Endothelial cell of umbilical vein (primary cell): Measurements from ENCODE around the gene MTFR1L. TPM values are rescaled to one million over a fixed set of nuclear protein-coding genes. Genes with fewer than 3 reads are reported as not detected.

ENCODE experiments used
- BruUV-seq: library from RNA; stranded (reverse); fragments of 400-500 nt; replicated peaks from 2 replicates; lab custom pipeline; 2021; lab: Mats Ljungman, UMichigan
- CTCF ChIA-PET: fragments of 300-600, 350-600 bp; sonication (Branson Sonifier 250); formaldehyde crosslinking; loops from one replicate; lab custom pipeline; 2021; ENCODE audit warnings: antibody characterized with exemption, inconsistent platforms; lab: Charles Lee
- POLR2A ChIA-PET: fragments of 300-600, 350-600 bp; sonication (Branson Sonifier 250); formaldehyde crosslinking; loops from one replicate; lab custom pipeline; 2021; ENCODE audit warnings: antibody characterized with exemption, inconsistent platforms; lab: Charles Lee
- DNase-seq: peaks from one replicate; pipeline ENCODE4 v3.0.0-alpha.2; 2011; ENCODE audit warnings: low read depth, low spot score
- FAIRE-seq: peaks from 2 replicates; lab custom pipeline; 2011; peaks lifted over from hg19 to GRCh38; lab: Jason Lieb, UNC
- H2AFZ ChIP-seq: 2 replicates; pipeline ENCODE4 v1.6.0; 2012; ENCODE audit warnings: low read depth, low read length, control low read depth, inconsistent platforms
- H3K27ac ChIP-seq: 2 replicates; pipeline ENCODE4 v1.5.1; 2011; ENCODE audit warnings: low read depth, mild to moderate bottlenecking, control low read depth, low read length, moderate library complexity; ENCODE audit not compliant: insufficient read depth
- H3K27me3 ChIP-seq, 2 experiments: 2 replicates each; pipeline versions ENCODE4 v1.6.0 to v1.6.1; 2011; ENCODE audit warnings: low read length in 2 of 2, mixed read lengths in 1 of 2; ENCODE audit not compliant: control insufficient read depth in 2 of 2, insufficient read depth in 2 of 2
- H3K36me3 ChIP-seq, 2 experiments: 2 replicates in 1 of 2; 3 replicates in 1 of 2; pipeline ENCODE4 v1.5.1; 2011; ENCODE audit warnings: low read length in 2 of 2, mild to moderate bottlenecking in 1 of 2, moderate library complexity in 1 of 2; ENCODE audit not compliant: control insufficient read depth in 2 of 2, insufficient read depth in 2 of 2; ENCODE audit errors: extremely low read depth in 1 of 2
- H3K4me1 ChIP-seq: 3 replicates; pipeline ENCODE4 v1.5.1; 2011; ENCODE audit warnings: mild to moderate bottlenecking, low read length; ENCODE audit not compliant: control insufficient read depth, insufficient read depth; ENCODE audit errors: extremely low read depth
- H3K4me2 ChIP-seq: 2 replicates; pipeline ENCODE4 v1.6.1; 2011; ENCODE audit warnings: low read length, control low read depth, mixed read lengths; ENCODE audit not compliant: insufficient read depth
- H3K4me3 ChIP-seq, 3 experiments: fragments of 200-600 bp in 1 of 3; sonication (generic), shearing (Covaris generic) in 1 of 3; replicated peaks in 1 of 3; 2 replicates each; pipeline ENCODE4 v1.5.1; 2011 to 2016; ENCODE audit warnings: control low read depth in 3 of 3, low read length in 3 of 3, mild to moderate bottlenecking in 2 of 3, inconsistent platforms in 1 of 3, low read depth in 1 of 3, moderate library complexity in 1 of 3; ENCODE audit not compliant: insufficient read depth in 1 of 3
- H3K79me2 ChIP-seq: 2 replicates; pipeline ENCODE4 v1.6.0; 2012; ENCODE audit warnings: low read length, inconsistent platforms; ENCODE audit not compliant: control insufficient read depth, insufficient read depth
- H3K9ac ChIP-seq: replicated peaks from 2 replicates; pipeline ENCODE3; 2011; ENCODE audit warnings: low read length, control low read depth; ENCODE audit not compliant: insufficient read depth; ENCODE audit errors: extremely low read depth
- H3K9me1 ChIP-seq: replicated peaks from 3 replicates; pipeline ENCODE4 v1.6.0; 2011; ENCODE audit warnings: mild to moderate bottlenecking, low read length; ENCODE audit not compliant: control insufficient read depth, insufficient read depth; ENCODE audit errors: extremely low read depth
- H3K9me3 ChIP-seq: replicated peaks from 2 replicates; pipeline ENCODE4 v1.5.1; 2012; ENCODE audit warnings: low read length, inconsistent platforms; ENCODE audit not compliant: control insufficient read depth, insufficient read depth
- H4K20me1 ChIP-seq: replicated peaks from 2 replicates; pipeline ENCODE3; 2011; ENCODE audit warnings: mild to moderate bottlenecking, low read length; ENCODE audit not compliant: control insufficient read depth, insufficient read depth; ENCODE audit errors: extremely low read depth
- EZH2 ChIP-seq: IDR thresholded peaks from 2 replicates; pipeline ENCODE4 v1.6.1; 2012; ENCODE audit warnings: borderline replicate concordance, low read depth, mild to moderate bottlenecking, moderate library complexity, low read length, inconsistent platforms; ENCODE audit not compliant: severe bottlenecking
- FOS ChIP-seq: IDR thresholded peaks from 2 replicates; pipeline ENCODE4 v1.6.1; 2011; ENCODE audit warnings: mild to moderate bottlenecking, low read length, moderate library complexity, borderline replicate concordance; ENCODE audit not compliant: insufficient read depth
- GATA2 ChIP-seq: IDR thresholded peaks from 2 replicates; pipeline ENCODE4 v1.7.0; 2011; ENCODE audit warnings: low read depth, mild to moderate bottlenecking, moderate library complexity, mixed read lengths, low read length; ENCODE audit not compliant: insufficient read length, insufficient read depth
- JUN ChIP-seq: IDR thresholded peaks from 2 replicates; pipeline ENCODE4 v1.6.1; 2011; ENCODE audit warnings: borderline replicate concordance, low read depth; ENCODE audit not compliant: insufficient read length, insufficient read depth
- MAX ChIP-seq: IDR thresholded peaks from 2 replicates; pipeline ENCODE4 v1.6.1; 2011; ENCODE audit not compliant: insufficient read depth, insufficient read length
- MYC ChIP-seq: IDR thresholded peaks from one replicate; pipeline ENCODE4 v1.6.1; 2011; ENCODE audit warnings: mild to moderate bottlenecking, low read depth, low read length
- POLR2A ChIP-seq: IDR thresholded peaks from 2 replicates; pipeline ENCODE4 v1.6.1; 2012; ENCODE audit warnings: low read depth, mild to moderate bottlenecking, control low read depth, low read length
- POLR2AphosphoS5 ChIP-seq: IDR thresholded peaks from 2 replicates; pipeline ENCODE4 v1.6.1; 2012; ENCODE audit warnings: low read depth, mild to moderate bottlenecking, control low read depth, low read length, moderate library complexity; ENCODE audit not compliant: insufficient read depth
- dilution Hi-C: fragments of 300-500 bp; cut with MboI; formaldehyde crosslinking; loops from one replicate; pipeline ENCODE4 v1.15.0; 2019; ENCODE audit warnings: low sequenced_read_pairs; ENCODE audit not compliant: extremely low pct_ligation_motif_present
- intact Hi-C: fragments of 100-400 bp; cut with micrococcal nuclease; formaldehyde crosslinking; loops from one replicate; pipeline ENCODE4 v1.10.0; 2022
- polyA plus RNA-seq, 4 experiments: library from polyadenylated mRNA; depleted of rRNA in 3 of 4; stranded (reverse) in 3 of 4; unstranded in 1 of 4; fragments of >200 nt; gene quantifications; 2 replicates each; pipeline versions ENCODE4 v1.2.1 to v1.2.3, GENCODE V29; 2011 to 2012; ENCODE audit warnings: missing spikeins in 1 of 4
- total RNA-seq: library from RNA; stranded (reverse); gene quantifications from 2 replicates; pipeline ENCODE4 v1.2.3, GENCODE V29; 2021
- TF ChIP-seq, protein P1 (sequence below), 2 donors: IDR thresholded peaks; 1 replicate in 1 of 2; 2 replicates in 1 of 2; pipeline ENCODE4 v1.5.1; 2011; ENCODE audit warnings: low read length in 2 of 2, mild to moderate bottlenecking in 2 of 2, moderate library complexity in 2 of 2, control low read depth in 1 of 2, inconsistent platforms in 1 of 2, low read depth in 1 of 2; ENCODE audit not compliant: insufficient read depth in 1 of 2; ENCODE audit errors: extremely low read depth in 1 of 2

The MTFR1L gene
- total and polyA plus RNA-seq, 2 donors (not counting 3 experiments of a cell fraction or from before 2014, with no cell fraction given): 34.8 to 45.5 TPM

DNA sequence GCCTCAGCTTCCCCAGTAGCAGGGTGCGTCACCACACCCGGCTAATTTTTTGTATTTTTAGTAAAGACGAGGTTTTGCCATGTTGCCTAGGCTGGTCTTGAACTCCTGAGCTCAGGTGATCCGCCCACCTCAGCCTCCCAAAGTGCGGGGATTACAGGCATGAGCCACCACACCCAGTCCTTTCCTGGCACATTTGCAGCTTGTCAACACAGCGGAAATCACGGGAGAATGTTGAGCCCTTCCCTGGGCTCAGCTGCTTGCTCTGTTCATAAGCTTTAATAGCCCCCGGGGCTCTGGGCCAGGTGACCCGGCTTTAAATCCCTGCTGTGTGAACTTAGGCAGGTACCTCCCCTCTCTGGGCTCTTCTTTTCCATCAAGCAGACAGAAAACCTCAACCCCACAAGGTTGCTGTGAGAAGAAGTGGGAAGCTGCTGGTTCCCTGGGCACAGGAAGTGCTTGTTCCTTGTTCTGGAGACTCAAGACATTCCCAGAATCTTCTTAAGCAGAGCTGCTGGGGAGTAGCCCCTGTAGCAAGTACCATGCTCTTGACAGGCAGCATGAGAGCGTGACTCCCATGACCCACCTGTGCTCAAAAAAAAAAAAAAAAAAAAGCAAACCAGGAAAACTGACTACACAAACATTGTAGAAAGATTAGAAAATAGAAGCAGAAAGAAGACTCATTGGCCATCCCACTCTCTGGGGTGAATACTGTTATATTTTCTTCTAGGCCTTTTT lies 34.3 kb upstream of the MTFR1L start:
- CTCF ChIA-PET: interaction anchor here (1.0 to 1.3 kb wide), 2 partner anchors 10 to 177 kb away, joined by 3 to 4 read pairs; no protein-coding TSS in a partner anchor
- BruUV-seq: no TSS peak
- Histone ChIP-seq H3K4me3 (no peak overlapping the region), H3K4me1 (no peaks in the 10 kb centered on the region), H2AFZ (no peak overlapping the region), H3K4me2 (no peak overlapping the region), H3K36me3 (no peaks in the 10 kb centered on the region), H3K9ac (no peak overlapping the region), H3K9me1 (no peaks in the 10 kb centered on the region), H3K27ac (no peak overlapping the region), H3K79me2 (no peaks in the 10 kb centered on the region), H3K9me3 (no peaks in the 10 kb centered on the region), H3K27me3 (no peaks in the 10 kb centered on the region), H4K20me1 (no peaks in the 10 kb centered on the region)
- dilution Hi-C loops: no loop called here
- DNase-seq: no peak
- TF ChIP-seq MYC: no peak
- TF ChIP-seq, protein P1, sequence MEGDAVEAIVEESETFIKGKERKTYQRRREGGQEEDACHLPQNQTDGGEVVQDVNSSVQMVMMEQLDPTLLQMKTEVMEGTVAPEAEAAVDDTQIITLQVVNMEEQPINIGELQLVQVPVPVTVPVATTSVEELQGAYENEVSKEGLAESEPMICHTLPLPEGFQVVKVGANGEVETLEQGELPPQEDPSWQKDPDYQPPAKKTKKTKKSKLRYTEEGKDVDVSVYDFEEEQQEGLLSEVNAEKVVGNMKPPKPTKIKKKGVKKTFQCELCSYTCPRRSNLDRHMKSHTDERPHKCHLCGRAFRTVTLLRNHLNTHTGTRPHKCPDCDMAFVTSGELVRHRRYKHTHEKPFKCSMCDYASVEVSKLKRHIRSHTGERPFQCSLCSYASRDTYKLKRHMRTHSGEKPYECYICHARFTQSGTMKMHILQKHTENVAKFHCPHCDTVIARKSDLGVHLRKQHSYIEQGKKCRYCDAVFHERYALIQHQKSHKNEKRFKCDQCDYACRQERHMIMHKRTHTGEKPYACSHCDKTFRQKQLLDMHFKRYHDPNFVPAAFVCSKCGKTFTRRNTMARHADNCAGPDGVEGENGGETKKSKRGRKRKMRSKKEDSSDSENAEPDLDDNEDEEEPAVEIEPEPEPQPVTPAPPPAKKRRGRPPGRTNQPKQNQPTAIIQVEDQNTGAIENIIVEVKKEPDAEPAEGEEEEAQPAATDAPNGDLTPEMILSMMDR (IDR thresholded peaks at IDR 0.05; ENCODE audit: extremely low read depth in 1 of 2, insufficient read depth in 1 of 2, low read depth in 1 of 2, low read length in 2 of 2): no peak
- no peak for TF ChIP-seq EZH2
- TF ChIP-seq POLR2AphosphoS5: no peak
- TF ChIP-seq POLR2A: no peak
- TF ChIP-seq JUN: no peak
- TF ChIP-seq FOS: no peak
- TF ChIP-seq MAX: no peak
- no peak for TF ChIP-seq GATA2
- intact Hi-C loops: no loop called here
- FAIRE-seq: no peak
- POLR2A ChIA-PET: no interaction called here
